IPS-NIHi7 (cell line): ENCODE data around the gene AACS.
A peak's percentile ranks its signal among the peaks of the same experiment; 100 is the strongest.

Source experiments
- DNase-seq: peaks from one replicate; pipeline ENCODE4 v3.0.0; 2012; ENCODE audit warnings: mixed read lengths; ENCODE audit errors: extremely low spot score

The AACS gene

DNA sequence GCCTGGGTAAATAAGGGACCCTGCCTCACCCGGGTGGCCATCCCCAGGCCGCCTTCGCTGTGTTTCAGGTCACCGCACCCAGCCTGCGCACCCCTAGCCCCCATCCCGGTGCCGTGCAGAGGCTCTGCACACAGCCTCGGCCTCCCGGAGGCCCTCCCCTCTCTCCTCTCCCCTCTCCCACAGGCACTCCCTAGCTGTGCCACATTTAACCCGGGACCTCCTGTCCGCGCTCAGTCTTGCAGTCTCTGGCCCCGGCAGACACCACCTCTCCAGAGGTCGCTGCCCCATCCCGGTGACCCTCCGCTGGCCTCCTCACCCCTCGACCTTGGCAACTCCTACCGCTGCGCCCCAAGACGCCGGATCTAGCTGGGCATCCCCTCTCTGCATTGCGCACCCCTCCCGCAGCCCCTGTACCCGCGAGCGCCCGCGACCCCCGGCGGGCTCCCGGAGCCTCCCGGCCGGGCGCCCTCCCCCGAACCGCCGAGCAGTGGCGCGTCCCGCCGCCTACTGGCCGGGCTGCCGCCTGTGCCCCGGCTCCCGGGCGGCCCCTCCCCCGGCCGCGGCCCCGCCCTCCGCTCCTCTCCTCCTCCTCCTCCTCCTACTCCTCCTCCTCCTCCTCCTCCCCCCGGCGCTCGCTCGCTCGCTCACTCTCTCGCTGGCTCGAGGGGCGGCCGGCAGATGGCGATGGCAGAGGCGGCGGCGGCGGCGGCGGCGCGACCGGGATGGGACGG, 120.7 kb downstream of the AACS start, which contains the start of gene TMEM132B:
Gene TMEM132B (plus strand): TSS at position 647 of the 731 bp plus-strand sequence.
- peak; percentile 85 for DNase-seq

DNA sequence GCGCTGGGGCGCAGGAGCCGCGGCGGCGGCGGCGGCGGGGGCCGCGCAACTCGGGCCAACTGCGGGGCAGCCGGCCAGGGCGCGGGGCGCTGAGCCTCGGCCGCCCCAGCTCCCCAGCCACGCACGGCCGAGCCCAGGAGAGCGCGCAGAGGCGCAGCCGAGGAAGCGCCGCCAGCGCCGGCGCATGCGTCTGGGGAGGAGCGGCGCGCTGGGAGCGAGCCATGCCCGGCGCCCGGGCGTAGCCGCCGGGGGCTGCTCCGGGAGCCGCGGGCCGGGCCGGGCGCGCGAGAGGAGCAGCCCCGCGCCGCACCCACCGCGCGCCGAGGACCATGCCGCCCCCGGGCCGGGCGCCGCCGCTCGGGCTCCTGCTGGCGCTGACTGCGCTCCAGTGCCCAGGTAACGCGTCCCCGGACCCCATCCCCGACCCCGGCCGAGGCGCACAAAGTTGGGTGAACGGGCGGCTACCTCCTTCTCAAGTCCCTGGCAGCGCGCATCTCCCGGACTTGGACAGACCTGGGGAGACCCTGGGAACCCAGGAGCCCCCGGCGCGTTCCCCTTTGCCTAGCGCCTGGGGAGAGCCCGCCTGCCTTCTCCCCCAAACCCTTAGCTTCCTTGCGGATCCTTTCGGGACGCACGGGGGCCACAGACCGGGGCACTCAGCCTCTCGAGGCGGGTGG, 121.4 kb downstream of the AACS start:
- DNase-seq, result no peak

DNA sequence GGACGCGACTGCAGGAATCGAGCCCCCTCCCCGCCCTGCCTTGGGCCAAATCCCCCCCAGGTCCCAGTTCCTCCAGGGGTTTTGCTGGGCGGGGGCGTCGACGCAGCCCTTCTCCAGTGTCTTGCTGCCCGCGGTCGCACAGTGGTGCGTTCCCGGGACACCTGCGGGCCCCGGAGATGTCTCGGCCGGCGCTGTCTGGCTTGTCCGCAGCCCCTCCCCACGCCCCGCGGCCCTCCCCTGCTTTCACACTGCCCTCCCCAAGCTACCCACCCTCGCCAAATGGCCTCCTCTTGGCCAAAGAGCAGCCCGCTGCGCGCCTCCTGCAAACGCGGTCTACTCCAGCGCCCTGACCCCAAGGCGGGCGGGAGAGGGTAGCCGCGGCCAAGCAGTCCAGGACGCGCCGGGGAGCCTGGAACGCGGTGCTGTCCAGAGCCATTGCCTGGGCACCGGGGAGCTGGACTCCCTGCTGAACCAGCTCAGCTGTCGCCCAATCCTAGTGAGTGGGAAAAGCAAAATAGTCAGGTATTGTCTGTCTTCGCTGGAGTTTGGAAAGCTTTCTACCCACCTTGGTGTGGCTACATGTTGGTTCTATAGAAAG, 122.0 kb downstream of the AACS start:
- DNase-seq, result no peak

DNA sequence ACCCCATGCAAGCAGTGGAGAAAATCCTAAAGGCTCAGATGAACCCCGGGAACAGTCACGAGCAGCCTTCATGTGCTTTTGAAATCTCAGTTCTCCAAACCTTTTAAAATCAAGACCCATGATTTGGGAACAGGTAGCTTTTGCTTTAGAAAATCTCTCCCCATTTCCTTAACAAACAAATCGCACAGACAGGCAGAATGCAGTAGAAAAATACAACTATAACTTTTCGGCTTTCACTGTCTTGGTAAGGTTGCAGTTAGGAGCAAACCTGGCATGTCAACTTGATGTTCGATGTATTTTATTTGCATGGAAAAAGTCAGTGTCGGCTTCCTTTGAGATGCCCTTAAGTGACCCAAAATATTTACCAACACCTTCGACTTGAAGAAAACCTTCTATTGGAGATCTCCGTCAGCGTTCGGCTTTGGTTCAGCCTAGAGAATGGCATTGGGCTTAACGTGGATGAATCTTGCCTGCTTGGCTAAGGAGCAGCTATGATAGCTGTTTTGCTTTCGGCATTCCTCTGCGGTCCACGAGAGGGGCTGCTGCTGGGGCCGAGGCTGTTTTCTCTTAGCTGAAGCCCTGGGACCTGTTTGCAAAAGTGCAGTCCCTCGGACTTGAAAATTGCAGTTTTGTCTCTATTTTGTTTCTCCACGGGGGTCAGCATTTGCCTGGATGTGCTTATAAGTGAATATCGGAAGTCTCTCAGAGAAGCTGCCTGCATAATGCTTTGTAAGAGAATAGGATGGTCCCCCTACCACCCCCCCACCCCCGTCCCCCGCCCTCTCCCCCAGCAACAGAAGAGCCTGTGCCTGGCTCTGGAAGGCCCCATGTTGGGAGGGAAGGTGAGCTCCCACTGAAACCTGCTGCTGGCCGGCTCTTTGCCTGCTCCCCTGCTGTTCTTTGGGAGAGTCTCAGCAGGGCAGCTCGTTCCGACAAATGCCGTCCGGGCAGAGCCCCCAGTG, 122.8 kb downstream of the AACS start:
- peak; percentile 46 for DNase-seq

DNA sequence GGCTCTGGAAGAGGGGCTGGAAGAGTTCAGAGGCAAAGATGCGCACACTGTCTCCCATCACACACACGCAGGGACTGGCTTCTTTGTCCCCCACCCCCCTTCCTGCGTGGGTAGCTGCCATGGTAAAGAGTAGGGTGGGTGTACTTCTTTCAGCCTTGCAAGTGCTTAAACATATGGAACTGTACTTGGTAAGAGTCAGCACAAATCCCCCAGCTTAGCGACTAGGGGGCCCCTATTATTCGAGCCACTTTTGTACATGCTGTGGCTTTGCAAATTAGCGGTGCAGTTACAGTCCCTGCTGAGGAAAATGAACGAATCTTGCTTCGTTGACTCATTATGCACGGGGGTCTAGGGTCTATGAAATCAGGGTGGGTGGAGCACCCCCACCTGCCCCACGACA, 123.8 kb downstream of the AACS start:
- DNase-seq, result no peak

DNA sequence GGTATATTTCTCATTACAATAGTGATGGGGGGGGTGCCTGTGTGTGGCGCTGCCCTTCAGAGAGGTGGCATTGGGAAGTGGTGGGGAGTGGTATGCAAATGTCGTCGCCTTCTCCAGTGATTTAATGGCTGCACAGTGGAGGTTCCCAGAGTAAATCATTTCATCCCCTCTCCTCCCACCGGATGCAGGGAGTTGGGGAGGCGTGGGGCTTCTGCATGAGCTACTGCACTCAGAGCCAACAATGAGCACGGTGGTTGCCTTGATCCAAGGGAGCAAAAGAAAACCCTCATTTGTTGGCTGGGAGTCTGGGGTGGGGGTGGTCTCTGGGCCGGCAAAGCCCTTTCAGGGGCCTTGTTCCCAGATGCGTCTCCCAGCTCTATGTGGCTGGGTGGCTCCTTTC, 124.3 kb downstream of the AACS start:
- DNase-seq, result no peak

DNA sequence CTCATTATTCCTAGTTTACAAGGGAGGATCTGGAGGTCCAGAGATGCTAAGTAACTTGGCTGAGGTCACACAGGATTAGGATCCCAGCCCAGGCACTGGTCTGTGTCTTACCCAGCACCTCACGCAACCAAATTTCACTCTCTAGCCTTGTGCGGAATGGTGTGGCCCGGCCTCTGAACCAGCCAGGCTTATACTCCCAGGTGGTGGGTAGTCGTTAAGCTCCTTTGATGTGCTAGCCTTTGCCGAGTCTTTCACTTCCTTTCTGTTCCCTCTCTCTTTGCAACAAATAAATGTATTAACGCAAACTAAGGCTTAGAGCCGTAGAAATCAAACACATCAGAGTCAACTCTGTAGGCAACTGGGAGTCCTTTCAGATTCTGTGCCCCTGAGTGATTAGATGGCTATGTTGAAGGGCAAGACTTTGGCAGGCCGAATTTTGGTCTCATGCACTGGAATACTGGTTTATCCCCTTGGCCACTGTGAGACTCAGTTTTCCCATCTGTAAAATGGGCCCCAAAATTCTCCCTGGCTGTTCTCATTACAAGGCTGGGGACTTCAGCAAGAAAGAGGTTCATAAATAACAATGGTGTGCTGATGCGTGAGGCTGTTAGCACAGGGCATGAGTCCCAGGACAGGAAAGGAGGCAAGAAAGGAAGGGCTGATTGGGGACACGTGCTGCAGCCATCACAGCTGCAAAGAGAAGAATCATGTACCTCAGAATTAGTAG, 126.3 kb downstream of the AACS start:
- no peak for DNase-seq

DNA sequence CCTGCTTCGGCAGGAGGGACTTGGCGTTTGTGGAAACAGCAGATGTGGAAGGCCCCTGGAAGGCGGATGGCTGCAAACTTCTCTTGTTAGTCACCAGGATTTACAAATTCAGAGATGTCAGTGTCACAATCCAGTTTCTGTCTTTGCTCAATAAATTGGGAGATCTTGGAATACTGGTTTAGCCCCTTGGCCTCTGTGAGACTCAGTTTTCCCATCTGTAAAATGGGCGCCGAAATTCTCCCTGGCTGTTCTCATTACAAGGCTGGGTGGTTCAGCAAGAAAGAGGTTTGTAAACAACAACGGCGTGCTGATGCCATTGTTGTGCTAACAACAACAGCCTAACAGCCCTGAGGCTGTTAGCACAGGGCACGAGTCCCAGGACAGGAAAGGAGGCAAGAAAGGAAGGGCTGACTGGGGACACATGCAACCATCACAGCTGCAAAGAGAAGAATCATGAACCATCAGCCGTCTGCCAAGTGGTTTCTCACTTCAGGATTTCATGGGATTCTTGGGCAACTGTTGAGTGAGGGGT, 127.5 kb downstream of the AACS start:
- no peak for DNase-seq
